ENCODE data around the gene VPS4B.

DNA sequence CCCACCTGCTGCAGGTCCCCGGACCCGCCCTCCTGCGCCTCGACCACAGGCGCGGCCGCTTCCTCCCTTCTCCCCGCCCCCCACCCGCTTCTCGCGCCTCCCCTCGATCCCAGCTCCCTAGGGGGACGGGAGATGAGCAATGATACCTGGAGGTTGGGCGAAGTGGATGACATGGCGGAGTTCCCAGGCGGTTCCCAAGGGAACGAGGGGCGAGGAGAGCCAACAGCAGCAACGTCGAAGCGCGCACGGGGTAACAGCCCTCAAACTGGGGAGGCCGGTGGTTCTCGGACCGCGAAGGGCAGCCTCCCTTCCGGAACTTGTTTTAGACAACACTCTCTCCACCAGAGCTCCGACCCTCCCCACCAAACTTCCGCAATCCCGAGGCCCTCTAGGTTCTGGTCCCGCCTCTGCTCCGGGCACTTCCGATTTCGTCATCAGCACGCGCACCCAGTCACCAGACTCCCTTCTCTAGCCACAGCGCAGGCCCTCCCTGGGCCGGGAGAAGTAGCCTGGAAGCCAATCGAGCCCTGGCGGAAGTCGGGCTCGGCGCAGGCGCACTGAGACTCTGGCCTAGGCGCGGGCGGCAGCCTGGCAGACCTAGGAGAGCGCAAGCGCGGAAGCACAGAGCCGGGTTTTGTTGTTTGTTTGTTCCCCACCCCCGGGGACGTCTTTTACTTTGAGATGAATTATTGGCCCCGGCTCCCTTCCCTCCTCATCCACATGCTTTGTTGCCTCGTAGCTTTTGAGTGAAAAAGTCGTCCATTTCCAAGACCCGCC lies at the start of gene VPS4B:
- TF ChIP-seq GATA2 (IDR thresholded peaks at IDR 0.05; ENCODE audit: low read depth, low read length) (no peak), GATA3 (IDR thresholded peaks at IDR 0.05; ENCODE audit: low read depth, low read length) (no peak)
